NB4 (cell line): ENCODE results near the gene PALB2.

Source experiments
- DNase-seq: peaks from one replicate; pipeline ENCODE4 v3.0.0; 2010; ENCODE audit warnings: low read depth
- H3K4me3 ChIP-seq: one replicate; pipeline ENCODE4 v1.5.1; 2011; ENCODE audit warnings: mild to moderate bottlenecking, low read depth, low read length, moderate library complexity
- CTCF ChIP-seq: IDR thresholded peaks from one replicate; pipeline ENCODE4 v1.5.1; 2012; ENCODE audit warnings: low read depth, low read length
- MAX ChIP-seq: IDR thresholded peaks from 2 replicates; pipeline ENCODE4 v1.6.1; 2011; ENCODE audit warnings: low read depth, low read length
- MYC ChIP-seq: IDR thresholded peaks from 2 replicates; pipeline ENCODE4 v1.6.1; 2011; ENCODE audit warnings: low read depth, low read length
- POLR2A ChIP-seq: IDR thresholded peaks from 2 replicates; pipeline ENCODE4 v1.6.1; 2011; ENCODE audit warnings: mild to moderate bottlenecking; ENCODE audit not compliant: insufficient read length; ENCODE audit errors: extremely low read depth

PALB2 gene

GRCh38 chr16:23640931-23641765 lies at the start of gene PALB2, which contains the start of gene DCTN5:
TSS of gene PALB2 (minus strand) at chr16:23641310. CDS start at chr16:23641157, 153 bp downstream.
TSS of gene DCTN5 (plus strand) at chr16:23641466. CDS start at chr16:23641543, 77 bp downstream.
- TF ChIP-seq CTCF: no peak
- TF ChIP-seq MAX: peak; percentile 83
- TF ChIP-seq MYC: peak; percentile 95
- TF ChIP-seq POLR2A: peak; percentile 63
- H3K4me3 ChIP-seq: peak within 1 kb of the TSS; percentile 99
- peak; percentile 96 for DNase-seq

DNA sequence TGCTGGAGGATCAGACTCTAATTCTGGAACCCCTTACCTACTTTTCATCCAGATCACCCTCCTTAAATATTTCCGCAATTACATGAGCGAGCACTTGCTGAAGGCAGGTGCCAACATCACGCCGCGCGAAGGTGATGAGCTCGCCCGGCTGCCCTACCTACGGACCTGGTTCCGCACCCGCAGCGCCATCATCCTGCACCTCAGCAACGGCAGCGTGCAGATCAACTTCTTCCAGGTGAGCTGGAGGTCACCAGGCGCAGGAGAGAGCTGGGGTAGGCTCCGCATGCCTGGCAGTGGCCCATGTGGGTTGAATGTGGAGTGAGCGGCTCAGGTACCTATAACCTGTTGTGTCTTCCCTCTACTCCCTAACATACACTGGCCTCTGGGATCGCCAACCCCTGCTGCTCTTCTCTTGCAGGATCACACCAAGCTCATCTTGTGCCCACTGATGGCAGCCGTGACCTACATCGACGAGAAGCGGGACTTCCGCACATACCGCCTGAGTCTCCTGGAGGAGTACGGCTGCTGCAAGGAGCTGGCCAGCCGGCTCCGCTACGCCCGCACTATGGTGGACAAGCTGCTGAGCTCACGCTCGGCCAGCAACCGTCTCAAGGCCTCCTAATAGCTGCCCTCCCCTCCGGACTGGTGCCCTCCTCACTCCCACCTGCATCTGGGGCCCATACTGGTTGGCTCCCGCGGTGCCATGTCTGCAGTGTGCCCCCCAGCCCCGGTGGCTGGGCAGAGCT lies 48.5 kb upstream of the PALB2 start:
- H3K4me3 ChIP-seq: no peak overlapping the region
- no peak for TF ChIP-seq POLR2A
- TF ChIP-seq MAX: no peak
- no peak for TF ChIP-seq CTCF
- TF ChIP-seq MYC: no peak
- DNase-seq: no peak

GRCh38 chr16:23687034-23687808 lies 46.1 kb upstream of the PALB2 start:
- no peak for TF ChIP-seq MAX
- TF ChIP-seq POLR2A: no peak
- no peak for TF ChIP-seq CTCF
- no peak for TF ChIP-seq MYC
- H3K4me3 ChIP-seq: no peak overlapping the region
- DNase-seq: no peak

DNA sequence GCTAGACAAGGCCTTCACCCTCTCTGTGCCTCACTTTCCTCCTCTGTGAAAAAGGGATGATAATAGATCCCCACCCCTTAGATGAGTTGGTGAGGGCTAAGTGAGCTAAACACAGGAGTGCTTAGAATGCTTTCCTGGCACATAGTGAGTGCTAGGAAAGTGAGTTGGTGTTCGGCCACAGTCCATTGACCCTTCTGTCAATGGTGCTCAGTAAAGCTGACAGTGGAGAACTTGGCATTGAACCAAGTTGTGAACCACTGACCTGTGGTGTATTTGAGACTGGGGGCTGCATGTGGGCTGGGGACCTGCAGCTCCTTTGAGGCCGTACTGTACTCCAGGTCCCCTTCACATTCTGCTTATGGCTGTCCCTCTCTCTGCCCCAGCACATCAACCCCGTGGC lies 42.4 kb upstream of the PALB2 start:
- TF ChIP-seq MAX: no peak
- TF ChIP-seq CTCF: no peak
- no peak for DNase-seq
- no peak overlapping the region for H3K4me3 ChIP-seq

GRCh38 chr16:23682181-23682580 lies 41.1 kb upstream of the PALB2 start:
- TF ChIP-seq MAX (no peak), CTCF (no peak), MYC (no peak), POLR2A (no peak)
- no peak overlapping the region for H3K4me3 ChIP-seq
- peak; percentile 18 for DNase-seq
